Frontal cortex (tissue), 4 donors: ENCODE data around the gene KRTAP11-1. TPM values are rescaled to one million over a fixed set of nuclear protein-coding genes. Genes with fewer than 3 reads are reported as not detected.

Source experiments
- DNase-seq, 2 donors: peaks; one replicate each; pipeline ENCODE4 v3.0.0; 2012; ENCODE audit warnings: low spot score in 2 of 2
- FAIRE-seq: peaks from 2 replicates; lab custom pipeline; 2012; peaks lifted over from hg19 to GRCh38; lab: Jason Lieb, UNC
- total RNA-seq: library from RNA; depleted of rRNA; stranded (reverse); fragments of >200 nt; gene quantifications from one replicate; pipeline ENCODE4 v1.2.3, GENCODE V29; 2014
- donor health status: control.
- donor health status: control.
- donor health status: control.

The KRTAP11-1 gene
- total RNA-seq, result not detected

GRCh38 chr21:30881480-30881879, at the start of gene KRTAP11-1:
Gene KRTAP11-1, minus strand, starts transcription at chr21:30881580. Its CDS starts 56 bp downstream, at chr21:30881524.
- DNase-seq, result no peak

DNA sequence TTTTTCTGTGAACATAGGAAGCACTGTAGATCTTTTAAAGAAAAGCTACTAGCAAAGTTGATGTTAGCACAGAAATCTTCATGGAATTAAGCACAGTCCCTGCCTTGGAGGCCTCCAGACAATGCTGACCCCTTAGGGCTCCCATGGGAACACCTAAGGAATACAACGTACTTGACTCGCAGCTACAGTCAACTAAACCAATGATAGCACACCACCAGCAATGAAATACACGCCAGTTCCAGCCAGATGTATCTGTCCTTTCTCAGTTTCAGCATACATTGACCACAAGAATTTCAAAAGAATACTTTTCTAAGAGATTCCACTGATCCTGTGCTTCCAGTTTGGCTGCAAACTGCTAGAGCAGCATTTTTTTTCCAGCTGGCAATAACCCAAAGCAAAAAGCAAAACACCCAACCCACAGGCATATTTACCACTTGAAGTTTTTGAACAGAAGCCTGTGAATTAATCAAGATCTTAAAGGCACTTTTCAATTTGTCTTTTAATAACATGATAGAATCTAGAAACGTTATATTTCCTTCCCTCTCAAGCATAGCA, 42.8 kb upstream of the KRTAP11-1 start:
- DNase-seq (no peak), FAIRE-seq (no peak)

More at GRCh38 chr21:30881480-30881879, at the start of gene KRTAP11-1:
- no peak for FAIRE-seq

DNA sequence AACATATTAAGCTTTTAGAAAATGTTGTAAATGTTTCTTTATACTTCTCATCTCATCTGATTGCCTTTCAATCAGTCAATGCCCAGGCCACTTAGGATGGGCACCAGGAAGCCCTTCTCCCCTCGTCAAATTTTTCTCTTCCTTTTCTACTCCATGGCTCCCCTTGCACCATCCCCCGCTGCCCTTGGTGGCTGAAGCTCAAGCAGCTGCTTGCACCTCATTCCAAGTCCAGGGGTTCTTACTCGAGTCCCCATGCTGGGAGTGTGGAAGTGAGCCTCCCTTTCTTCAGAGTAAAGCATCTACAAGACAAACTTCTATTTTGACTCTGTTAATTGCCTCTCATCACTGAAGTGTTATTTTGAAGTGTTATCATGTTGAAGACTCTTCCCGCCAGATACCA, 39.7 kb upstream of the KRTAP11-1 start:
- FAIRE-seq (no peak), DNase-seq (no peak)

DNA sequence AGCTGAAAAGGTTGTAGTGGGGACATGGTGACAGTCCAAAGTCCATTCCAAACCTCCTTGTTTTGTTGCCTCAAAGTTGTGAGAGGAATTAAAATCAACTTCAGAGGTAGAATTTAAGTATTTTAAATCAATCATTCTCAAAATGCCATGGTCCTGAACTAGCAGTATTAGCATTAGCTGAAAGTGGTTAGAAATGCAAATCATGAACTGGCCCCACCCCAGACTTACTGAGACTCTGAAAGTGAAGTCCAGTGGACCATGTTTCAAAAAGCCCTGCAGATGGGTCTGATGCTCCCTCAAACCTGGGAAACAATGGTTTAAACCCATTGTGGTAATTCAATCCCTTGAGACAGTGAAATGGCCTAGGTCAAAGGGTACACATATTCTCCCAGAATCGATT, 36.2 kb upstream of the KRTAP11-1 start:
- DNase-seq (no peak), FAIRE-seq (no peak)

DNA sequence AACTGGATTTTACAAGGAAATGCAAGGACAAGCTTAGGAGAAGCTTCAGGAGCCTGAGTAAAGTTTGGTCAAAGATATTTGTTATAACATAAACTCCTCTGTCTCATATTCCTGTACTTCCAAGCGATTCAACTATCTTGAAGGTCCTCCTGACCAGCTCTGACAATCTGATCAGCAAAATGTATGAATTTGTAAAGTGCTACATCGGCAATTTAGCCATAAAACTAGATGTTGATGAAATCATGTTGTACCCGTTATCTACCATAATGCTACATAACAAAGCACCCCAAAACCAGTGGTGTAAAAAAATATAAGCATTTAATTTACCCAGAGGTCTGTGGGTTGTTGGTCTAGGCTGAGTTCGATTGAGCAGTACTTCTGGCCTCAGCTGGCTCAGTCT, 19.5 kb upstream of the KRTAP11-1 start:
- no peak for DNase-seq
- no peak for FAIRE-seq

DNA sequence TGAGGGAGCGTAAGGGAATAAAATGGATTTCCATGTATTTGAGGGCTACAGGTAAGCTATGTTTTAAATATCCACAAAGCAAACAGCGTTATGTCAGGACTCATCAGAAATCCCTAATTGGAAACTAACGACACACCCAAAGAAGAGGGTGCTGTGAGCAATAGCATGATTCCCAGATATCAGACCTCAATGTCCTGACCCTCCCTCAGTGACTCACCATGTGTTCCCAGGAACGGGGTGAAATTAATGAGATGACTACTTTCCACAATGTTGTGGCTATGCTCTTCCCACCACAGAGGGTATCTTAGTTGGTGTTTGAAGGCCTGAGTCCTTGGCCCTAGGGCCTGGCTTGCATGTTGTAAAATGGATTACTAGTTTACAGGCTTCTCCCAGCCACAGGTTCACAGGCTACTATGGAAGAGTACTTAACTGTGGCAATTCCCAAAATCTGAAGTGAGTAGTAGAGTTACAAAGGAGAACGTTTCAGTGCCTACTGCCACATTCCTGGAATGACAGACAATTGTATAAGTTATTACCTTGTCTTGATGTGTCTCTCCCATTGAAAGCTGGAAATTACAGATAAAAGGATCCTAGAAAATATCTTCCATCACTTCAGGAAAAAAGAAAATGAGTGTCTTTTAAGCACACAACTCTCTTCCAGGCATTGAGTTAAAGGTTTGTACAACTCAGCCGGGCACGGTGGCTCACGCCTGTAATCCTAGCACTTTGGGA, 1.7 kb upstream of the KRTAP11-1 start:
- DNase-seq (no peak), FAIRE-seq (no peak)

DNA sequence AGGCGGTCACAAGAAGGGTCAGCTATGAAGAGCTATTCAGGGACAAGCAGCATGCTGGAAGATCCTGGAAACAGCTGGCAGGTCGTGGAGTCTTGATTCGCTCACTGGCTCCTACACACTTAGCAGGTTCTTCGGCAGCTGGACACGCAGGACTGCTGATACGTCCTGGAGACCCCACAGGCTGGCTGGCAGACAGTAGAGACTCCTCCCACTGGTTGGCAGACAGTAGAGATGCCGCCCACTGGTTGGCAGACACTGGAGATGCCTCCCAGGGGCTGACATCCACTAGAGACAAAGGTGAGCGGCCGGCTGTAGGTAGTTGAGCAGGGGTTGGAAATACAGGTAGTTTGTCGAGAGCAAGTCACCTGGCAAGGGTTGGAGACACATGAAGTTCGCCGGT, 466 bp downstream of the KRTAP11-1 start:
- no peak for DNase-seq

GRCh38 chr21:30874526-30874925, 6.9 kb downstream of the KRTAP11-1 start:
- DNase-seq (no peak), FAIRE-seq (no peak)

More for the DNA sequence above, 466 bp downstream of the KRTAP11-1 start:
- FAIRE-seq, result no peak

GRCh38 chr21:30847627-30848500, 33.5 kb downstream of the KRTAP11-1 start:
- FAIRE-seq (no peak), DNase-seq (no peak)

DNA sequence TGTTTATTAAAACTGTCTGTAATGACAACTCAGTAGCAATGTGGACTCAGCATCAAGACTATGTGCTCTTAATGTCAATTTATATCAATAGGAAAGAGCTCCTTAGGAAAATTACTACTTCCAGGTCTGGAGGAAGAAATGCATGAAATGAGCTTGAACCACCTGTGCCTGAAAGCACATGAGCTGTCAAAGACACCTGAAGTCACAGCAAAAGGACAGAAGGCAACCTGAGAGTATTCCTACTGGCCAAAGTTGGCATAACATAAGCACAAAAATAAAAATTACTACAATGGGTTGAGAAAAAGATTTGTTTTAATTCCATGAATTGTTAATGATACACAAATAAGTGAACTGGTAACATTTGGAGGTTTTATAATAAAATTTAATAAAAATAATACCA, 38.4 kb downstream of the KRTAP11-1 start:
- no peak for FAIRE-seq
- DNase-seq, result no peak

GRCh38 chr21:30839304-30839703, 42.1 kb downstream of the KRTAP11-1 start:
- DNase-seq, result no peak
- no peak for FAIRE-seq

- FAIRE-seq (no peak), DNase-seq (no peak)
These were observed 42.8 kb downstream of the KRTAP11-1 start for GRCh38 chr21:30838536-30838935.

DNA sequence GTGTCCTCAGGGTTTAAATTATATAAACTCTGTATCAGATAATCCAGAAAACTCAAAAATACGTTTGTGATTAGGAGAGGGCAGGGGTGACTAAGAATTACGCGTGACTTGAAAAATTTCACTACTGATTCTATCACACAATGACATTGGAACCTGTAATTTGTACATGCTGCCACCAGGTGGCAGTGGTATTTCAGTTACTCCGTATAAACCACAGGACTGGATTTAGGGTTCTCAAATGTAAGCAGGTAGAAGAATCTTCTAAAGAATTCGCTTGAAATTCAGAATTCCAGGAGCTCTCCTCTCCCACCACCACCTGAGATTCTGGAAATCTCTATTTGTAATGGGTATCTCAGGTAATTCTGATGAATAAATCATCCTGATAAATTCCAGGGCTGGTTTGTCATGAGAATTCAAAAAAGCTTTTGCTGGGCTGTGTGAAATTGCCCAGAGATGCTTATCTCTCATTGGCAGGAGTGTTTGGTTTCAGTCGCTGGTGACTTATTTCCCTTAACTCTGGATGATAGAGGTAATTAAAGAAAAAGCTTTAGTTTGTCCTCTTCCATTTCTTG, 50.1 kb downstream of the KRTAP11-1 start:
- FAIRE-seq (no peak), DNase-seq (no peak)

Other genes starting within 250 kb of the KRTAP11-1 start
- not detected for gene KRTAP20-2, start 246.4 kb downstream of the KRTAP11-1 start, total RNA-seq
- gene KRTAP20-3, start 238.7 kb downstream of the KRTAP11-1 start, total RNA-seq, result not detected
- not detected for gene KRTAP21-3, start 162.8 kb downstream of the KRTAP11-1 start, total RNA-seq
- not detected for gene KRTAP21-2, start 134.3 kb downstream of the KRTAP11-1 start, total RNA-seq
- not detected for gene KRTAP21-1, start 126.2 kb downstream of the KRTAP11-1 start, total RNA-seq
- gene KRTAP8-1, start 68.3 kb downstream of the KRTAP11-1 start, total RNA-seq, result not detected
- not detected for gene KRTAP7-1, start 51.8 kb downstream of the KRTAP11-1 start, total RNA-seq
- gene KRTAP19-8, start 156.9 kb upstream of the KRTAP11-1 start, total RNA-seq, result not detected